H1 (cell line): Measurements from ENCODE around the gene SDR39U1. TPM values are rescaled to one million over a fixed set of nuclear protein-coding genes. Genes with fewer than 3 reads are reported as not detected.
"Not testable (repeated sequence)": the region's sequence is repeated elsewhere in the genome, so short reads cannot be mapped to it uniquely, and the experiment has no call there.

ENCODE experiments used
- CTCF ChIA-PET: fragments of 300-600 bp; sonication (Branson Sonifier 250); formaldehyde crosslinking; loops from one replicate; lab custom pipeline; 2021; ENCODE audit not compliant: partially characterized antibody; lab: Charles Lee
- POLR2A ChIA-PET: fragments of 300-600 bp; sonication (Branson Sonifier 250); formaldehyde crosslinking; loops from one replicate; lab custom pipeline; 2021; ENCODE audit warnings: inconsistent platforms; ENCODE audit not compliant: partially characterized antibody; lab: Charles Lee
- DNase-seq, 2 experiments: peaks; one replicate each; pipeline versions ENCODE4 v3.0.0 to v3.0.0-alpha.2; 2010 to 2022; ENCODE audit warnings: low spot score in 2 of 2, low read depth in 1 of 2, mixed read lengths in 1 of 2
- FAIRE-seq: peaks from 2 replicates; lab custom pipeline; 2011; peaks lifted over from hg19 to GRCh38; lab: Jason Lieb, UNC
- H2AFZ ChIP-seq: 2 replicates; pipeline ENCODE4 v1.8.1; 2012; ENCODE audit warnings: low read length, inconsistent platforms
- H2AK5ac ChIP-seq: 2 replicates; pipeline ENCODE4 v1.6.1; 2013; ENCODE audit warnings: low read depth, low read length
- H2BK120ac ChIP-seq: replicated peaks from 2 replicates; pipeline ENCODE3; 2013; ENCODE audit warnings: low read depth, low read length, inconsistent platforms
- H2BK12ac ChIP-seq: 2 replicates; pipeline ENCODE4 v1.6.1; 2013; ENCODE audit warnings: low read depth, low read length
- H2BK15ac ChIP-seq: 2 replicates; pipeline ENCODE4 v1.6.1; 2013; ENCODE audit warnings: low read length
- H2BK20ac ChIP-seq: 2 replicates; pipeline ENCODE4 v1.6.1; 2013; ENCODE audit warnings: low read length
- H2BK5ac ChIP-seq: 2 replicates; pipeline ENCODE4 v1.6.1; 2013; ENCODE audit warnings: low read depth, low read length
- H3K14ac ChIP-seq: 2 replicates; pipeline ENCODE4 v1.6.1; 2013; ENCODE audit warnings: inconsistent platforms; ENCODE audit not compliant: insufficient read length
- H3K18ac ChIP-seq: 2 replicates; pipeline ENCODE4 v1.6.1; 2013; ENCODE audit warnings: low read length; ENCODE audit errors: extremely low read depth
- H3K23ac ChIP-seq: 2 replicates; pipeline ENCODE4 v1.6.1; 2013; ENCODE audit warnings: inconsistent platforms; ENCODE audit not compliant: insufficient read length
- H3K23me2 ChIP-seq: 2 replicates; pipeline ENCODE4 v1.6.1; 2013; ENCODE audit warnings: low read depth, low read length
- H3K27ac ChIP-seq: 2 replicates; pipeline ENCODE4 v1.6.1; 2011; ENCODE audit warnings: low read depth, low read length, inconsistent platforms
- H3K27me3 ChIP-seq, 4 experiments: replicated peaks in 1 of 4; 1 replicate in 1 of 4; 2 replicates in 3 of 4; pipeline versions ENCODE4 v1.6.1 to v1.8.1; 2011 to 2013; ENCODE audit warnings: low read length in 3 of 4, mild to moderate bottlenecking in 3 of 4, inconsistent platforms in 2 of 4, mixed read lengths in 2 of 4, moderate library complexity in 1 of 4; ENCODE audit not compliant: control insufficient read depth in 3 of 4, insufficient read depth in 3 of 4; ENCODE audit errors: extremely low read depth in 1 of 4
- H3K36me3 ChIP-seq, 4 experiments: 2 replicates each; pipeline versions ENCODE4 v1.6.1 to v1.8.1; 2011 to 2013; ENCODE audit warnings: mild to moderate bottlenecking in 4 of 4, low read length in 3 of 4, moderate library complexity in 2 of 4, control low read depth in 1 of 4, inconsistent platforms in 1 of 4; ENCODE audit not compliant: insufficient read depth in 4 of 4, control insufficient read depth in 2 of 4
- H3K4ac ChIP-seq: replicated peaks from 2 replicates; pipeline ENCODE3; 2013; ENCODE audit warnings: low read length, low read depth, mixed read lengths, inconsistent platforms; ENCODE audit not compliant: insufficient read length
- H3K4me1 ChIP-seq, 4 experiments: replicated peaks in 1 of 4; 1 replicate in 1 of 4; 2 replicates in 3 of 4; pipeline versions ENCODE4 v1.6.1 to v1.8.1; 2011 to 2013; ENCODE audit warnings: low read length in 3 of 4, inconsistent platforms in 2 of 4, mixed read lengths in 1 of 4; ENCODE audit not compliant: insufficient read depth in 4 of 4, control insufficient read depth in 3 of 4
- H3K4me2 ChIP-seq, 2 experiments: 2 replicates each; pipeline versions ENCODE4 v1.6.1 to v1.8.1; 2011 to 2013; ENCODE audit warnings: low read depth in 2 of 2, low read length in 2 of 2, control low read depth in 1 of 2, inconsistent platforms in 1 of 2, mild to moderate bottlenecking in 1 of 2; ENCODE audit not compliant: insufficient read depth in 1 of 2
- H3K4me3 ChIP-seq, 4 experiments: fragments of 200-600, 300-600 bp in 1 of 4; sonication (generic), shearing (Covaris generic), sonication (Bioruptor Twin) in 1 of 4; 2 replicates each; pipeline versions ENCODE4 v1.5.1 to v1.8.1; 2011 to 2016; ENCODE audit warnings: low read length in 4 of 4, low read depth in 3 of 4, control low read depth in 2 of 4, inconsistent platforms in 2 of 4, mild to moderate bottlenecking in 2 of 4, mixed read lengths in 1 of 4, moderate library complexity in 1 of 4; ENCODE audit not compliant: insufficient read depth in 2 of 4; ENCODE audit errors: extremely low read depth in 1 of 4
- H3K56ac ChIP-seq: replicated peaks from 2 replicates; pipeline ENCODE3; 2013; ENCODE audit warnings: low read depth, mild to moderate bottlenecking, mixed read lengths, low read length, inconsistent platforms; ENCODE audit not compliant: insufficient read length
- H3K79me1 ChIP-seq: 2 replicates; pipeline ENCODE4 v1.6.1; 2013; ENCODE audit warnings: low read depth, low read length, control low read depth
- H3K79me2 ChIP-seq, 2 experiments: 2 replicates each; pipeline versions ENCODE4 v1.6.1 to v1.8.1; 2012 to 2013; ENCODE audit warnings: low read length in 2 of 2, mild to moderate bottlenecking in 2 of 2, inconsistent platforms in 1 of 2; ENCODE audit not compliant: insufficient read depth in 2 of 2, control insufficient read depth in 1 of 2
- H3K9ac ChIP-seq, 4 experiments: replicated peaks in 1 of 4; 1 replicate in 1 of 4; 2 replicates in 3 of 4; pipeline versions ENCODE4 v1.6.1 to v1.8.1; 2011 to 2013; ENCODE audit warnings: low read depth in 3 of 4, low read length in 3 of 4, control low read depth in 2 of 4, mild to moderate bottlenecking in 2 of 4, moderate library complexity in 2 of 4, inconsistent platforms in 1 of 4; ENCODE audit errors: extremely low read depth in 1 of 4
- H3K9me3 ChIP-seq, 2 experiments: 2 replicates each; pipeline versions ENCODE4 v1.6.1 to v1.8.1; 2012 to 2013; ENCODE audit warnings: mild to moderate bottlenecking in 2 of 2, moderate library complexity in 2 of 2, control low read depth in 1 of 2, inconsistent platforms in 1 of 2, low read depth in 1 of 2, low read length in 1 of 2, mixed read lengths in 1 of 2; ENCODE audit not compliant: insufficient read depth in 2 of 2
- H4K20me1 ChIP-seq, 2 experiments: replicated peaks in 1 of 2; 2 replicates each; pipeline versions ENCODE3 to v1.8.1; 2011 to 2013; ENCODE audit warnings: inconsistent platforms in 2 of 2, low read length in 2 of 2, mild to moderate bottlenecking in 1 of 2; ENCODE audit not compliant: insufficient read depth in 2 of 2, control insufficient read depth in 1 of 2
- H4K5ac ChIP-seq: 2 replicates; pipeline ENCODE4 v1.6.1; 2013; ENCODE audit warnings: low read length, low read depth, mixed read lengths, inconsistent platforms; ENCODE audit not compliant: insufficient read length
- H4K8ac ChIP-seq: 2 replicates; pipeline ENCODE4 v1.8.0; 2013; ENCODE audit warnings: mild to moderate bottlenecking, moderate library complexity, low read length, inconsistent platforms; ENCODE audit not compliant: insufficient read depth; ENCODE audit errors: extremely low read depth
- H4K91ac ChIP-seq: replicated peaks from 2 replicates; pipeline ENCODE3; 2013; ENCODE audit warnings: low read length, mixed read lengths, inconsistent platforms; ENCODE audit not compliant: insufficient read length
- WGBS, 2 experiments: shearing (Covaris generic) in 1 of 2; methylation state at CpG; one replicate each; pipeline versions ENCODE4 v1.1.6 to v1.1.7; 2013 to 2015; ENCODE audit warnings: low lambda C conversion rate in 2 of 2, mixed read lengths in 2 of 2, inconsistent platforms in 1 of 2, low coverage in 1 of 2, missing lambda C conversion rate in 1 of 2; ENCODE audit not compliant: insufficient replicate concordance in 2 of 2, insufficient coverage in 1 of 2, insufficient read length in 1 of 2; ENCODE audit errors: extremely low coverage in 1 of 2, missing lambda C conversion rate in 1 of 2; 5-methylcytosine and 5-hydroxymethylcytosine counted together
- polyA plus RNA-seq, 7 experiments: library from polyadenylated mRNA; depleted of rRNA in 3 of 7; stranded (reverse) in 5 of 7; unstranded in 2 of 7; fragments of >200 nt in 5 of 7; fragments of 200-250 nt in 2 of 7; gene quantifications; 1 replicate in 5 of 7; 2 replicates in 1 of 7; 4 replicates in 1 of 7; pipeline versions ENCODE4 v1.2.1 to v1.2.3, GENCODE V29; 2011 to 2013; ENCODE audit warnings: missing spikeins in 2 of 7, mixed read lengths in 2 of 7
- total RNA-seq: library from RNA; stranded (reverse); fragmentation: NEBNext Ultra II Directional; extraction: Animal tissue kit (Norgen Biotek cat#: 25700); gene quantifications from 2 replicates; pipeline ENCODE4 v1.2.1, GENCODE V29; 2021

The SDR39U1 gene
- total and polyA plus RNA-seq, 2 of the 8 experiments (the other 6 are each of a cell fraction or from before 2014, with no cell fraction given): 46.7 to 98.8 TPM

DNA sequence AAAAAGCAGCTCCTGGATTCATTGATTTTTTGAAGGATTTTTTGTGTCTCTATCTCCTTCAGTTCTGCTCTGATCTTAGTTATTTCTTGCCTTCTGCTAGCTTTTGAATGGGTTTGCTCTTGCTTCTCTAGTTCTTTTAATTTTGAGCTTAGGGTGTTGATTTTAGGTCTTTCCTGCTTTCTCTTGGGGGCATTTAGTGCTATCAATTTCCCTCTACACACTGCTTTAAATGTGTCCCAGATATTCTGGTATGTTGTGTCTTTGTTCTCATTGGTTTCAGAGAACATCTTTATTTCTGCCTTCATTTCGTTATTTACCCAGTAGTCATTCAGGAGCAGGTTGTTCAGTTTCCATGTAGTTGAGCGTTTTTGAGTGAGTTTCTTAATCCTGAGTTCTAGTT is 8.3 kb upstream of the SDR39U1 start:
- H2BK120ac ChIP-seq, H2AK5ac ChIP-seq, H3K79me2 ChIP-seq, H4K5ac ChIP-seq, DNase-seq, H2AFZ ChIP-seq, FAIRE-seq, H3K27ac ChIP-seq, H3K4me1 ChIP-seq, POLR2A ChIA-PET, H3K4me3 ChIP-seq, H2BK20ac ChIP-seq, H3K9me3 ChIP-seq, H3K56ac ChIP-seq, H3K36me3 ChIP-seq, H4K20me1 ChIP-seq, H2BK12ac ChIP-seq, H3K14ac ChIP-seq, H3K79me1 ChIP-seq, H4K91ac ChIP-seq, H2BK15ac ChIP-seq, H2BK5ac ChIP-seq, H3K27me3 ChIP-seq, H3K4me2 ChIP-seq, H3K9ac ChIP-seq, H3K23ac ChIP-seq, H3K18ac ChIP-seq, H4K8ac ChIP-seq, H3K4ac ChIP-seq, H3K23me2 ChIP-seq: not testable (repeated sequence)
- WGBS, 2 experiments: 69% methylated on average over 2 of the region's 2 CpGs; no CpG with 5 or more reads in 1 of the 2 experiments
- CTCF ChIA-PET: interaction anchor here (0.7 kb wide), 1 partner anchor 118 kb away, joined by 3 read pairs; no protein-coding TSS in a partner anchor
